IMR-90 (cell line): Measurements from ENCODE around the gene SORD. TPM values are rescaled to one million over a fixed set of nuclear protein-coding genes. Genes with fewer than 3 reads are reported as not detected.
A peak's percentile ranks its signal among the peaks of the same experiment; 100 is the strongest.

ENCODE experiments used
- ATAC-seq: fragments of 200-7000 bp; cut with Tn5 transposase; 2 replicates; pipeline ENCODE4 v1.9.1; 2020; ENCODE audit warnings: low read depth, mild to moderate bottlenecking, moderate library complexity
- BruUV-seq: library from RNA; stranded (reverse); fragments of 400-500 nt; replicated peaks from 2 replicates; lab custom pipeline; 2021; lab: Mats Ljungman, UMichigan
- CTCF ChIA-PET: fragments of 300-600 bp; formaldehyde crosslinking; extraction: SDS; loops from one replicate; lab custom pipeline; 2021; ENCODE audit warnings: antibody characterized with exemption; lab: Yijun Ruan, JAX
- POLR2A ChIA-PET: fragments of 300-600 bp; sonication (Branson Sonifier 250); formaldehyde crosslinking; loops from one replicate; lab custom pipeline; 2022; ENCODE audit warnings: antibody characterized with exemption; ENCODE audit not compliant: unreplicated experiment; lab: Charles Lee
- DNase-seq: peaks from one replicate; pipeline ENCODE4 v3.0.0; 2013
- H2AFZ ChIP-seq: replicated peaks from 2 replicates; pipeline ENCODE3; 2013; ENCODE audit warnings: low read length, mild to moderate bottlenecking; ENCODE audit not compliant: poor library complexity
- H2AK5ac ChIP-seq: 2 replicates; pipeline ENCODE4 v1.6.1; 2013; ENCODE audit warnings: low read depth, low read length, inconsistent platforms
- H2AK9ac ChIP-seq: replicated peaks from 2 replicates; pipeline ENCODE3; 2013; ENCODE audit warnings: mild to moderate bottlenecking, low read depth, low read length, moderate library complexity; ENCODE audit not compliant: poor library complexity
- H2BK120ac ChIP-seq: 2 replicates; pipeline ENCODE4 v1.6.1; 2013; ENCODE audit warnings: low read depth, low read length, inconsistent platforms
- H2BK15ac ChIP-seq: 3 replicates; pipeline ENCODE4 v1.6.1; 2013; ENCODE audit warnings: low read depth, low read length, inconsistent platforms
- H2BK20ac ChIP-seq: 2 replicates; pipeline ENCODE4 v1.6.1; 2013; ENCODE audit warnings: low read depth, mild to moderate bottlenecking, inconsistent platforms, low read length, moderate library complexity
- H2BK5ac ChIP-seq: 2 replicates; pipeline ENCODE4 v1.6.1; 2013; ENCODE audit warnings: mild to moderate bottlenecking, low read depth, low read length, inconsistent platforms; ENCODE audit not compliant: poor library complexity, severe bottlenecking
- H3K14ac ChIP-seq: replicated peaks from 2 replicates; pipeline ENCODE4 v1.6.1; 2013; ENCODE audit warnings: low read depth, low read length, inconsistent platforms
- H3K18ac ChIP-seq: 2 replicates; pipeline ENCODE4 v1.6.1; 2013; ENCODE audit warnings: low read depth, low read length, control low read depth
- H3K23ac ChIP-seq: 2 replicates; pipeline ENCODE4 v1.6.1; 2013; ENCODE audit warnings: low read depth, low read length, inconsistent platforms
- H3K27ac ChIP-seq: 2 replicates; pipeline ENCODE4 v1.5.1; 2013; ENCODE audit warnings: mild to moderate bottlenecking, control low read depth, low read length; ENCODE audit not compliant: insufficient read depth
- H3K27me3 ChIP-seq: 2 replicates; pipeline ENCODE4 v1.6.1; 2013; ENCODE audit warnings: low read length; ENCODE audit not compliant: control insufficient read depth, insufficient read depth
- H3K36me3 ChIP-seq: 2 replicates; pipeline ENCODE4 v1.6.1; 2013; ENCODE audit warnings: low read length, mixed read lengths; ENCODE audit not compliant: control insufficient read depth, insufficient read depth
- H3K4ac ChIP-seq: 2 replicates; pipeline ENCODE4 v1.6.1; 2013; ENCODE audit warnings: low read depth, low read length, inconsistent platforms
- H3K4me1 ChIP-seq: 2 replicates; pipeline ENCODE4 v1.6.1; 2013; ENCODE audit warnings: low read length, mixed read lengths; ENCODE audit not compliant: control insufficient read depth, insufficient read depth
- H3K4me2 ChIP-seq: 2 replicates; pipeline ENCODE4 v1.6.1; 2013; ENCODE audit warnings: low read depth, mild to moderate bottlenecking, control low read depth, low read length, moderate library complexity
- H3K4me3 ChIP-seq: 2 replicates; pipeline ENCODE4 v1.5.1; 2013; ENCODE audit warnings: low read depth, mild to moderate bottlenecking, control low read depth, low read length, moderate library complexity; ENCODE audit not compliant: insufficient read depth
- H3K56ac ChIP-seq: 2 replicates; pipeline ENCODE4 v1.6.1; 2013; ENCODE audit warnings: low read length, inconsistent platforms; ENCODE audit not compliant: insufficient read depth; ENCODE audit errors: extremely low read depth
- H3K79me1 ChIP-seq, 2 experiments: 2 replicates each; pipeline ENCODE4 v1.6.1; 2013; ENCODE audit warnings: low read length in 2 of 2, inconsistent platforms in 1 of 2, low read depth in 1 of 2
- H3K9ac ChIP-seq: 2 replicates; pipeline ENCODE4 v1.6.1; 2013; ENCODE audit warnings: low read depth, low read length, control low read depth
- H3K9me1 ChIP-seq: 2 replicates; pipeline ENCODE4 v1.6.1; 2013; ENCODE audit warnings: low read length, inconsistent platforms; ENCODE audit not compliant: insufficient read depth
- H3K9me3 ChIP-seq: 2 replicates; pipeline ENCODE4 v1.6.1; 2013; ENCODE audit warnings: low read length; ENCODE audit not compliant: control insufficient read depth, insufficient read depth
- H4K20me1 ChIP-seq: 2 replicates; pipeline ENCODE4 v1.6.1; 2013; ENCODE audit warnings: low read length, inconsistent platforms; ENCODE audit not compliant: insufficient read depth
- H4K5ac ChIP-seq: 2 replicates; pipeline ENCODE4 v1.6.1; 2013; ENCODE audit warnings: mild to moderate bottlenecking, low read depth, low read length, control low read depth
- H4K8ac ChIP-seq, 2 experiments: 2 replicates each; pipeline ENCODE4 v1.6.1; 2013; ENCODE audit warnings: low read depth in 2 of 2, low read length in 2 of 2, control low read depth in 1 of 2, inconsistent platforms in 1 of 2
- H4K91ac ChIP-seq: 2 replicates; pipeline ENCODE4 v1.6.1; 2013; ENCODE audit warnings: low read depth, low read length, inconsistent platforms; ENCODE audit not compliant: insufficient read depth
- CHD1 ChIP-seq: IDR thresholded peaks from 2 replicates; pipeline ENCODE4 v1.6.1; 2012; ENCODE audit warnings: low read depth, low read length, improper control_type of control experiment
- WGBS, 2 experiments: methylation state at CpG; one replicate each; pipeline versions ENCODE4 v1.1.5 to v1.1.7; 2013; ENCODE audit warnings: missing lambda C conversion rate in 2 of 2; ENCODE audit not compliant: insufficient read length in 1 of 2; ENCODE audit errors: extremely low coverage in 2 of 2; 5-methylcytosine and 5-hydroxymethylcytosine counted together
- dilution Hi-C: fragments of 300-500 bp; cut with HindIII; formaldehyde crosslinking; loops from one replicate; pipeline ENCODE4 v1.14.3; 2018; ENCODE audit warnings: low sequenced_read_pairs; ENCODE audit not compliant: unreplicated experiment
- in situ Hi-C: fragments of 300-500 bp; cut with MboI; formaldehyde crosslinking; loops from 3 replicates; pipeline ENCODE4 v1.14.3; 2019; ENCODE audit warnings: low sequenced_read_pairs, inconsistent platforms, mixed read lengths
- intact Hi-C: fragments of 100-400 bp; cut with micrococcal nuclease; formaldehyde crosslinking; loops from 2 replicates; pipeline ENCODE4 v1.10.0; 2022
- polyA plus RNA-seq, 3 experiments: library from polyadenylated mRNA; depleted of rRNA; stranded (reverse); fragments of >200 nt; gene quantifications; 2 replicates each; pipeline ENCODE4 v1.2.3, GENCODE V29; 2012; ENCODE audit warnings: low replicate concordance in 1 of 3
- total RNA-seq: library from RNA; depleted of rRNA; stranded (reverse); fragments of >200 nt; gene quantifications from 2 replicates; pipeline ENCODE4 v1.2.3, GENCODE V29; 2012
- TF ChIP-seq, protein P1 (sequence below): conservative IDR thresholded peaks from 2 replicates; pipeline ENCODE4 v1.5.1; 2012; ENCODE audit warnings: mild to moderate bottlenecking, low read depth, low read length, improper control_type of control experiment

SORD gene
- total and polyA plus RNA-seq, 2 of the 4 experiments (the other 2 are of a cell fraction): 27.6 to 34.2 TPM

DNA sequence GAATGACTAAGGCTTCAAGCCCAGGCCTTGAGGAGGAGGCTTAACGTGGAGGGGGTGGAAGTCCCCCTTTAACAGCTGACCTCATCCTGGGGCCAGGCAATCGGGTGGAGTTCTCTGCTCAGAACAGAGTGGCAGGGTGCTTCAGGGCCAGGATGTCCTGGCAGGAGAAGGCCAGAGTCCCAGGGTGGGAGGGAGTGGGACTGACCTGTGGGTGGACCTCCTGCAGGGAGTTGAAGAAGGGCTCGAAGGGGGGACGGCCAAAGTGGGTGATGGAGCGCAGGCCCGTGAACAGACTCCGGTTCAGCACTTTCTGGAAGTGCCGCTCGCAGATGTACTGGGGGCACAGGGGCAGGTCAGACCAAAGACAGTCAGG lies 71.3 kb downstream of the SORD start:
- Histone ChIP-seq H3K23ac (no peak overlapping the region), H3K4me3 (no peak overlapping the region), H2BK20ac (no peak overlapping the region), H2BK5ac (no peak overlapping the region), H3K56ac (no peak overlapping the region), H2AFZ (peak overlapping the region; percentile 76), H4K20me1 (no peaks in the 10 kb centered on the region), H3K9me1 (peaks cover 9% of the 10 kb centered on the region), H3K36me3 (no peaks in the 10 kb centered on the region), H3K27ac (no peak overlapping the region), H2AK5ac (no peak overlapping the region), H3K4ac (no peak overlapping the region), H3K79me1 (no peaks in the 10 kb centered on the region), H4K5ac (no peak overlapping the region), H4K8ac (no peak overlapping the region), H2AK9ac (no peak overlapping the region), H3K14ac (no peak overlapping the region), H3K9me3 (no peaks in the 10 kb centered on the region), H3K9ac (no peak overlapping the region), H2BK15ac (no peak overlapping the region; the same call in 2 of the 3 replicates), H3K27me3 (peaks cover 27% of the 10 kb centered on the region), H3K18ac (no peak overlapping the region), H4K91ac (no peak overlapping the region), H3K4me2 (no peak overlapping the region), H3K4me1 (peaks cover 9% of the 10 kb centered on the region; the same call in 1 of the 2 replicates), H2BK120ac (no peak overlapping the region)
- 70% methylated on average over 5 of the region's 9 CpGs; no CpG with 5 or more reads in 1 of the 2 experiments for WGBS, 2 experiments
- in situ Hi-C loops: no loop called here
- BruUV-seq: no TSS peak
- ATAC-seq: no peak; the same call in 1 of the 2 replicates
- DNase-seq: peak; percentile 16
- POLR2A ChIA-PET: no interaction called here
- CTCF ChIA-PET: interaction anchor here (0.8 kb wide), 1 partner anchor 221 kb away, joined by 5 read pairs; no protein-coding TSS in a partner anchor
- TF ChIP-seq, protein P1, sequence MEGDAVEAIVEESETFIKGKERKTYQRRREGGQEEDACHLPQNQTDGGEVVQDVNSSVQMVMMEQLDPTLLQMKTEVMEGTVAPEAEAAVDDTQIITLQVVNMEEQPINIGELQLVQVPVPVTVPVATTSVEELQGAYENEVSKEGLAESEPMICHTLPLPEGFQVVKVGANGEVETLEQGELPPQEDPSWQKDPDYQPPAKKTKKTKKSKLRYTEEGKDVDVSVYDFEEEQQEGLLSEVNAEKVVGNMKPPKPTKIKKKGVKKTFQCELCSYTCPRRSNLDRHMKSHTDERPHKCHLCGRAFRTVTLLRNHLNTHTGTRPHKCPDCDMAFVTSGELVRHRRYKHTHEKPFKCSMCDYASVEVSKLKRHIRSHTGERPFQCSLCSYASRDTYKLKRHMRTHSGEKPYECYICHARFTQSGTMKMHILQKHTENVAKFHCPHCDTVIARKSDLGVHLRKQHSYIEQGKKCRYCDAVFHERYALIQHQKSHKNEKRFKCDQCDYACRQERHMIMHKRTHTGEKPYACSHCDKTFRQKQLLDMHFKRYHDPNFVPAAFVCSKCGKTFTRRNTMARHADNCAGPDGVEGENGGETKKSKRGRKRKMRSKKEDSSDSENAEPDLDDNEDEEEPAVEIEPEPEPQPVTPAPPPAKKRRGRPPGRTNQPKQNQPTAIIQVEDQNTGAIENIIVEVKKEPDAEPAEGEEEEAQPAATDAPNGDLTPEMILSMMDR: no peak
- no peak for TF ChIP-seq CHD1
- dilution Hi-C loops: no loop called here
- intact Hi-C loops: loop anchor here (5.0 kb wide), 1 partner anchor 72 kb away; the partner anchor contains the start of gene SORD
